Stomach (tissue), 4 donors: ENCODE measurements around the gene CARD19.

Source experiments
- CTCF ChIP-seq, 7 experiments: fragments of 450-650 bp in 4 of 7; fragments of 200-600 bp in 3 of 7; sonication (generic) in 3 of 7; IDR thresholded peaks; one replicate each; pipeline ENCODE4 v1.5.1; 2016 to 2019; ENCODE audit warnings: antibody characterized with exemption in 7 of 7, control low read depth in 2 of 7, mild to moderate bottlenecking in 1 of 7
- EP300 ChIP-seq: sonication (generic); formaldehyde crosslinking; IDR thresholded peaks from one replicate; pipeline ENCODE4 v1.6.1; 2017; ENCODE audit warnings: antibody characterized with exemption
- POLR2A ChIP-seq, 4 donors: fragments of 450-650 bp; IDR thresholded peaks; one replicate each; pipeline ENCODE4 v1.6.1; 2016; ENCODE audit warnings: antibody characterized with exemption in 4 of 4, control low read depth in 2 of 4, mild to moderate bottlenecking in 1 of 4, moderate library complexity in 1 of 4
- POLR2AphosphoS5 ChIP-seq, 3 donors: sonication (generic); formaldehyde crosslinking; IDR thresholded peaks; one replicate each; pipeline ENCODE4 v1.6.1; 2016; ENCODE audit warnings: antibody characterized with exemption in 3 of 3

GRCh38 chr9:93089481-93089991 is 6.5 kb upstream of the CARD19 start:
- TF ChIP-seq CTCF (IDR thresholded peaks at IDR 0.05) (no peak), POLR2AphosphoS5 (IDR thresholded peaks at IDR 0.05) (no peak), POLR2A (IDR thresholded peaks at IDR 0.05) (no peak), EP300 (no peak)
